Hepatocyte (in vitro differentiated cells): ENCODE results near the gene PLSCR4.

ENCODE experiments used
- EZH2phosphoT487 ChIP-seq: fragments of 200-600 bp; sonication (generic); IDR thresholded peaks from one replicate; pipeline ENCODE4 v1.6.1; 2018; ENCODE audit warnings: antibody characterized with exemption, mild to moderate bottlenecking, low read depth, moderate library complexity; ENCODE audit not compliant: unreplicated experiment, severe bottlenecking
- TF ChIP-seq, protein P1 (sequence below): fragments of 200-600 bp; sonication (generic); IDR thresholded peaks from 2 replicates; pipeline ENCODE4 v1.5.1; 2016; ENCODE audit warnings: antibody characterized with exemption, mild to moderate bottlenecking; ENCODE audit not compliant: poor library complexity

DNA sequence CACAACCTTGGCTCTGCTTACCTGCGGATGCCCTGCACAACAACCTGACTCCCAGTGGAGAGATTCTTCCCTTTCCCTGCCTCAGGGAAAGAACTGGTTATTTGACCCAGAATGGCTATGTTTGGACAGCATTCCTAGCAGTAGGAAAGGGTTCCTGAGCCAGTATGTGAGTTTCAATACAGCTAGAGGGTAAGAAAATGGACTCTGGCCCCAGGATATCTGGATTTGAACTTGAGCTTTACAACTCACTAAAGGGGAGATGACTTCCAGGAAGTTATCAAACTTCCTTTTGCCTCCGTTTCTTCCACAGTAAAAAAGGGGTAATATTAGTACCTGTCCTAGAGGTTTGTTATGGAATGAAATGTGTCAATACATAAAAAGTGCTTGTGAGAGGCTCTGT is 28.1 kb upstream of the PLSCR4 start:
- TF ChIP-seq, protein P1, sequence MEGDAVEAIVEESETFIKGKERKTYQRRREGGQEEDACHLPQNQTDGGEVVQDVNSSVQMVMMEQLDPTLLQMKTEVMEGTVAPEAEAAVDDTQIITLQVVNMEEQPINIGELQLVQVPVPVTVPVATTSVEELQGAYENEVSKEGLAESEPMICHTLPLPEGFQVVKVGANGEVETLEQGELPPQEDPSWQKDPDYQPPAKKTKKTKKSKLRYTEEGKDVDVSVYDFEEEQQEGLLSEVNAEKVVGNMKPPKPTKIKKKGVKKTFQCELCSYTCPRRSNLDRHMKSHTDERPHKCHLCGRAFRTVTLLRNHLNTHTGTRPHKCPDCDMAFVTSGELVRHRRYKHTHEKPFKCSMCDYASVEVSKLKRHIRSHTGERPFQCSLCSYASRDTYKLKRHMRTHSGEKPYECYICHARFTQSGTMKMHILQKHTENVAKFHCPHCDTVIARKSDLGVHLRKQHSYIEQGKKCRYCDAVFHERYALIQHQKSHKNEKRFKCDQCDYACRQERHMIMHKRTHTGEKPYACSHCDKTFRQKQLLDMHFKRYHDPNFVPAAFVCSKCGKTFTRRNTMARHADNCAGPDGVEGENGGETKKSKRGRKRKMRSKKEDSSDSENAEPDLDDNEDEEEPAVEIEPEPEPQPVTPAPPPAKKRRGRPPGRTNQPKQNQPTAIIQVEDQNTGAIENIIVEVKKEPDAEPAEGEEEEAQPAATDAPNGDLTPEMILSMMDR, result no peak
- no peak for TF ChIP-seq EZH2phosphoT487
